Colonic mucosa (tissue), 4 donors: ENCODE data around the gene PRSS1. TPM values are rescaled to one million over a fixed set of nuclear protein-coding genes. Genes with fewer than 3 reads are reported as not detected.
"Not testable (repeated sequence)": the region's sequence is repeated elsewhere in the genome, so short reads cannot be mapped to it uniquely, and the experiment has no call there.

Experiments
- DNase-seq: peaks from one replicate; pipeline ENCODE4 v3.0.0-alpha.2; 2020
- H3K27ac ChIP-seq: fragments of 200-600 bp; one replicate; pipeline ENCODE4 v1.8.0; 2021
- H3K27me3 ChIP-seq: fragments of 200-600 bp; one replicate; pipeline ENCODE4 v1.8.0; 2021
- H3K36me3 ChIP-seq: fragments of 200-600 bp; one replicate; pipeline ENCODE4 v1.8.0; 2021
- H3K4me1 ChIP-seq: fragments of 200-600 bp; one replicate; pipeline ENCODE4 v1.8.0; 2021; ENCODE audit warnings: mild to moderate bottlenecking
- H3K4me3 ChIP-seq: fragments of 200-600 bp; one replicate; pipeline ENCODE4 v1.8.0; 2021
- H3K9ac ChIP-seq, 2 donors: one replicate each; pipeline ENCODE4 v1.7.0; 2013; ENCODE audit warnings: control low read depth in 2 of 2, low read depth in 2 of 2, low read length in 2 of 2
- H3K9me3 ChIP-seq: fragments of 200-600 bp; one replicate; pipeline ENCODE4 v1.8.0; 2021
- intact Hi-C: fragments of 100-400 bp; cut with DNase I; formaldehyde crosslinking; loops from one replicate; pipeline ENCODE4 v1.14.1; 2022
- total RNA-seq, 2 donors: library from RNA; stranded (reverse); fragmentation: NEBNext Ultra II Directional in 1 of 2; extraction: Animal tissue kit (Norgen Biotek cat#: 25700) in 1 of 2; gene quantifications; one replicate each; pipeline ENCODE4 v1.2.1, GENCODE V29; 2021
- TF ChIP-seq, protein P1 (sequence below): fragments of 200-600 bp; IDR thresholded peaks from one replicate; pipeline ENCODE4 v1.8.0; 2022; ENCODE audit warnings: antibody characterized with exemption, mild to moderate bottlenecking
- donor health status: healthy.
- donor health status: DM: no; HTN: no; CAD: no.
- donor health status: DM: no; HTN: no; CAD: no.

Gene PRSS1
- total RNA-seq, 2 donors from 2014 or later = 41.2 TPM; not detected in 1

DNA sequence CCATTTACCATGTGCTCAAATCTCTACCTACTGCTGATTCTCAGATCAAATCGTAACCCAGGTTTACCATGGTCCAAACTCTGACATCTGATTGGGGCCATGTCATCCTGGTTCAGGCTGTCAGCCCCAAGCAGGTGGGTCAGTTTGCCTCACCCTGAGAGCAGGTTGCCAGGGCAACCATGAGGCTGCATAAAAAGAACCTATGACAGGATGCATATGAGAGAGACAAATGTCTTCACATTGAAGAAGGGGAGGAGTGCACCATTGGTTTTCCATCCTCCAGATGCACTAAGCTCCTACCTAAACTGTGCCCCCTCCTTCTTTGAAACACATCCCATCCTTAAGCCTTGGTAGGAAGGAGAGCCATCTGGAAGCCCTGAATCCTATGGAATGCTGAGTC is 10.2 kb downstream of the PRSS1 start:
- no peak for DNase-seq
- Histone ChIP-seq H3K9me3 (no peaks in the 10 kb centered on the region), H3K27me3 (no peaks in the 10 kb centered on the region), H3K9ac (no peak overlapping the region), H3K4me1 (no peaks in the 10 kb centered on the region), H3K4me3 (no peak overlapping the region), H3K36me3 (no peaks in the 10 kb centered on the region), H3K27ac (no peak overlapping the region)
- intact Hi-C loops = no loop called here
- TF ChIP-seq, protein P1, sequence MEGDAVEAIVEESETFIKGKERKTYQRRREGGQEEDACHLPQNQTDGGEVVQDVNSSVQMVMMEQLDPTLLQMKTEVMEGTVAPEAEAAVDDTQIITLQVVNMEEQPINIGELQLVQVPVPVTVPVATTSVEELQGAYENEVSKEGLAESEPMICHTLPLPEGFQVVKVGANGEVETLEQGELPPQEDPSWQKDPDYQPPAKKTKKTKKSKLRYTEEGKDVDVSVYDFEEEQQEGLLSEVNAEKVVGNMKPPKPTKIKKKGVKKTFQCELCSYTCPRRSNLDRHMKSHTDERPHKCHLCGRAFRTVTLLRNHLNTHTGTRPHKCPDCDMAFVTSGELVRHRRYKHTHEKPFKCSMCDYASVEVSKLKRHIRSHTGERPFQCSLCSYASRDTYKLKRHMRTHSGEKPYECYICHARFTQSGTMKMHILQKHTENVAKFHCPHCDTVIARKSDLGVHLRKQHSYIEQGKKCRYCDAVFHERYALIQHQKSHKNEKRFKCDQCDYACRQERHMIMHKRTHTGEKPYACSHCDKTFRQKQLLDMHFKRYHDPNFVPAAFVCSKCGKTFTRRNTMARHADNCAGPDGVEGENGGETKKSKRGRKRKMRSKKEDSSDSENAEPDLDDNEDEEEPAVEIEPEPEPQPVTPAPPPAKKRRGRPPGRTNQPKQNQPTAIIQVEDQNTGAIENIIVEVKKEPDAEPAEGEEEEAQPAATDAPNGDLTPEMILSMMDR = no peak

GRCh38 chr7:142760071-142760642 is 10.9 kb downstream of the PRSS1 start:
- H3K27ac ChIP-seq = no peak overlapping the region
- H3K9ac ChIP-seq = no peak overlapping the region
- H3K9me3 ChIP-seq = no peaks in the 10 kb centered on the region
- H3K36me3 ChIP-seq = no peaks in the 10 kb centered on the region
- H3K27me3 ChIP-seq = no peaks in the 10 kb centered on the region
- no peak for DNase-seq
- H3K4me1 ChIP-seq = no peaks in the 10 kb centered on the region
- intact Hi-C loops = no loop called here
- no peak overlapping the region for H3K4me3 ChIP-seq
- TF ChIP-seq, protein P1 = no peak

- H3K9ac ChIP-seq, H3K36me3 ChIP-seq, DNase-seq, H3K4me1 ChIP-seq, H3K9me3 ChIP-seq, H3K27me3 ChIP-seq, intact Hi-C loops, H3K27ac ChIP-seq, H3K4me3 ChIP-seq: not testable (repeated sequence)
Measured at GRCh38 chr7:142761606-142762005, 12.3 kb downstream of the PRSS1 start.

DNA sequence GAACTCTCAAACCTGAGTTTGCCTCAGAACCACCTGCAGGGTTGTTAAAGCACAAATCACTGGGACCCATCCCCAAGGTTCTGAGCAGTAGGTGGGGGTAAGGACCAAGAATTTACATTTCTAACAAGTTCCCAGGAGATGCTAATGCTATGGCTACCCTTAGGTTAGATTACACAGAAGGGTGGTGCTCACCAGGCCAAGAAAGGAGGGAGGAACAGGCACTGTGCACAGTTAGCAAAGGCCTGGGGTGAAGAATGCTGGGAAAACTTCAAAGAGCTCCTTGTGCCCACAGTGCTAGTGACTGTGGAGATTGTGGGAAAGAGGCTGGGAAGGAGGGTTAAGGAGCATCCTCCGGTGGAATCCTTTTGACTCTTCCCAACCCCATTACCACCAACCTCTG is 12.8 kb downstream of the PRSS1 start:
- intact Hi-C loops = no loop called here
- TF ChIP-seq, protein P1 = no peak

GRCh38 chr7:142767451-142767850 is 18.2 kb downstream of the PRSS1 start:
- Histone ChIP-seq H3K4me3 (no peak overlapping the region), H3K36me3 (no peaks in the 10 kb centered on the region), H3K27ac (no peak overlapping the region), H3K9ac (no peak overlapping the region), H3K27me3 (no peaks in the 10 kb centered on the region), H3K9me3 (no peaks in the 10 kb centered on the region), H3K4me1 (no peaks in the 10 kb centered on the region)
- intact Hi-C loops = no loop called here
- TF ChIP-seq, protein P1 = no peak
- no peak for DNase-seq

More for the DNA sequence above, 12.8 kb downstream of the PRSS1 start:
- Histone ChIP-seq H3K27me3 (no peaks in the 10 kb centered on the region), H3K9me3 (no peaks in the 10 kb centered on the region), H3K36me3 (no peaks in the 10 kb centered on the region), H3K9ac (no peak overlapping the region), H3K4me1 (no peaks in the 10 kb centered on the region), H3K4me3 (no peak overlapping the region), H3K27ac (no peak overlapping the region)
- no peak for DNase-seq

DNA sequence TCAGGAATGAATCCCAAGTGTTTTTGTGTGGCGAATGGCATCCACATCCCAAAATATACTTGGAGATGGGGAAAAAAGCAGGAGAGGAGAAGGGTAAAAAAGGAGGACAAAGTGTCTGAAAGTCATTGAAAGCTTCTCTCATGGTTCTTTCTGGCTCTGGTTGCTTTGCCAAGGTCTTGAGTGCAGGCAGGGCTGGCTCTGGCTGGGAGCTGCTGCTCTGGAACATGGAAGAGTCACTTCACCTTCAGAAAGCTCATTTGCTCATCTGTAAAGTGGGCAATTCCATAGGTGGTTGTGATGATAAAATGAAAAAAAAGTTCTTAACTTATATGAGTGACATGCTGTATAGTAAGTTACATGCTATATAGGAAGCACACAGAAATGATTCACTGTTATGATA is 18.6 kb downstream of the PRSS1 start:
- H3K9ac ChIP-seq = no peak overlapping the region
- no peaks in the 10 kb centered on the region for H3K4me1 ChIP-seq
- no peaks in the 10 kb centered on the region for H3K27me3 ChIP-seq
- TF ChIP-seq, protein P1 = no peak
- H3K9me3 ChIP-seq = no peaks in the 10 kb centered on the region
- H3K4me3 ChIP-seq = no peak overlapping the region
- no peak for DNase-seq
- H3K36me3 ChIP-seq = no peaks in the 10 kb centered on the region
- intact Hi-C loops = no loop called here
- H3K27ac ChIP-seq = no peak overlapping the region

GRCh38 chr7:142768885-142769284 is 19.6 kb downstream of the PRSS1 start:
- H3K27ac ChIP-seq, H3K9ac ChIP-seq, H3K4me1 ChIP-seq, H3K36me3 ChIP-seq, H3K27me3 ChIP-seq, DNase-seq, intact Hi-C loops, H3K9me3 ChIP-seq, H3K4me3 ChIP-seq: not testable (repeated sequence)
